ENCODE data around the gene TDP2. TPM values are rescaled to one million over a fixed set of nuclear protein-coding genes. Genes with fewer than 3 reads are reported as not detected.

TDP2 gene
- total RNA-seq, 2 experiments from 2014 or later: 63.9 to 64.6 TPM

DNA sequence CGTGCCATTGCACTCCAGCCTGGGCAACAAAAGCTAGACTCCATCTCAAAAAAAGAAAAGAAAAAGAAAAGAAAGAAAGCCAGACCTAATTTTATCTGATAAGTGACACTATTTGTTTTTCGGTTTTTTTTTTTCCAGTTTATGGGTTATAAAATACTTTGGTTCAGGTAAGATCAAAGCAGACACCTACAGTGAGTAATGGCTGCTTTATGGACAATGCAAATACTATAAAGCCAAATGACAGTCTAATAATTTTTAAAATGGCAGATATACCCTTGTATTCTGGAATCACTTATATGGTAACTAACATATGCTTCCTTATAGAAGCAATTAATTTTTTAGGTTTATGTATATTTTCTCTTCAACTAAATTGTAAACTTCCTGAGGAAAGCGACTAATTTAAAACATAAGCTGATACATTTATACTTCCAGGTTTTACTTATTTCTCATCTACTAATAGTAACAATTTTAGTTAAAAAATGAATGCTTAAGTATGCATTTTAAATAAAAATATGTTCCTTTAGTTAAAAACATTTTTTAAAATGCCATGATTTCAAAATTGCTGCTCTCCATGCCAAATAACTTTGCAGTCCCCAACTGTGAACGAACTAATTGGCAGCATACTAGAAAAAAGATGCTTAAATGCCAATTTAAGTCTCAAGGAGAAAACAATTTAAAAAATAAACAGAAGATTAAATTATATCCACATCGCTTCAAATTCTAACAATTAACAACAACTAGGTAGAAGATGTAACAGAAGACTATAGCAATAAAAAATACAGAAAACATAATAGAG is 59.2 kb downstream of the TDP2 start:
- ChIA-PET CTCF (interaction anchor here (1.2 kb wide), 1 partner anchor 26 kb away, joined by 4 read pairs; no protein-coding TSS in a partner anchor), POLR2A (no interaction called here)
- intact Hi-C loops (cut with DNase I, micrococcal nuclease): no loop called here
- Mint-ChIP-seq H3K4me3 (no peak overlapping the region), H3K36me3 (ENCODE audit: low read depth) (no peaks in the 10 kb centered on the region), H3K9me3 (no peaks in the 10 kb centered on the region), H3K27me3 (peaks cover 7% of the 10 kb centered on the region), H3K27ac (no peak overlapping the region), H3K4me1 (ENCODE audit: low read depth) (no peaks in the 10 kb centered on the region)
- no peak overlapping the region for H3K27ac ChIP-seq (ENCODE audit: low read depth in 1 of 2, low read length in 2 of 2)
- no peaks in the 10 kb centered on the region for H3K36me3 ChIP-seq (ENCODE audit: insufficient read depth, low read length)
- DNase-seq (no peak), ATAC-seq (ENCODE audit: poor library complexity) (no peak)
- no peaks in the 10 kb centered on the region for H3K4me1 ChIP-seq (ENCODE audit: insufficient read depth, low read length)
- no peaks in the 10 kb centered on the region for H3K9me3 ChIP-seq (ENCODE audit: control insufficient read depth in 1 of 2, insufficient read depth in 1 of 2, low read length in 2 of 2)
- H3K27me3 ChIP-seq (ENCODE audit: control insufficient read depth in 1 of 2, insufficient read depth in 2 of 2, low read length in 2 of 2): peaks cover 0 to 3% of the 10 kb centered on the region in 2 experiments
- TF ChIP-seq, protein P1, sequence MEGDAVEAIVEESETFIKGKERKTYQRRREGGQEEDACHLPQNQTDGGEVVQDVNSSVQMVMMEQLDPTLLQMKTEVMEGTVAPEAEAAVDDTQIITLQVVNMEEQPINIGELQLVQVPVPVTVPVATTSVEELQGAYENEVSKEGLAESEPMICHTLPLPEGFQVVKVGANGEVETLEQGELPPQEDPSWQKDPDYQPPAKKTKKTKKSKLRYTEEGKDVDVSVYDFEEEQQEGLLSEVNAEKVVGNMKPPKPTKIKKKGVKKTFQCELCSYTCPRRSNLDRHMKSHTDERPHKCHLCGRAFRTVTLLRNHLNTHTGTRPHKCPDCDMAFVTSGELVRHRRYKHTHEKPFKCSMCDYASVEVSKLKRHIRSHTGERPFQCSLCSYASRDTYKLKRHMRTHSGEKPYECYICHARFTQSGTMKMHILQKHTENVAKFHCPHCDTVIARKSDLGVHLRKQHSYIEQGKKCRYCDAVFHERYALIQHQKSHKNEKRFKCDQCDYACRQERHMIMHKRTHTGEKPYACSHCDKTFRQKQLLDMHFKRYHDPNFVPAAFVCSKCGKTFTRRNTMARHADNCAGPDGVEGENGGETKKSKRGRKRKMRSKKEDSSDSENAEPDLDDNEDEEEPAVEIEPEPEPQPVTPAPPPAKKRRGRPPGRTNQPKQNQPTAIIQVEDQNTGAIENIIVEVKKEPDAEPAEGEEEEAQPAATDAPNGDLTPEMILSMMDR (IDR thresholded peaks at IDR 0.05): no peak
- no peak overlapping the region for H3K4me3 ChIP-seq (ENCODE audit: low read length)

DNA sequence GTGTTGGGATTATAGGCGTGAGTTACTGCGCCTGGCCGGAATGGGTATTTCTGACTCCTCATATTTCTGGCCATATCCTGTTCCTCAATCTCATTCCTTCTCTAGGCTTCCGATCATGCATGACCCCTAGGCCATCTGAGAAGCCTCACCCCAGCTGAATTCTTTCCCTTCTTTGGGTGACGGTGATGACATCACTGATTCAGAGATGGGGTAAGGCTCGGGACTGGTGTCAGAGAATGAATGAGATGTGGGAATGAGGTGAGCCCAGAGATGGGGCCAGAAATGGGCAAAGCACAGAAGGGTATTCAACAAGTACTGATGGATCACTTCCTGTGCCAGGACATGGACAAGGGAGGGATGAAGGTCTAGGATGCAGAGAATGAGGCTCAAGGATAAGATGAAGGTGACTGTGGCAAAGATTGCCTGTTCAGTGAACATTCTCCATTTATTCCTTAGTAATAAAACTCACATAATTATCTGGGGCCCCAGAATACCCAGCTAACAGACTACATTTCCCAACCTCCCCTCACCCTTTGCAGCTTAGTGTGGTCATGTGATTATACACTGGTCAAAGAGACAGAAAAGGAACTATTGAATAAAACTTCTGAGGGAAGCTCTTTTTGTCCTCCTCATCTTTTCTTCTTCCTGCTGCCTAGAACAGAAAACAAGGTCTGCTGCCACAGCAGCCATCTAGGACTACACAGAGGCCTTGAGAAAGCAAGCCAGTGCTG is 60.3 kb downstream of the TDP2 start:
- POLR2A ChIA-PET: no interaction called here
- TF ChIP-seq, protein P1 (IDR thresholded peaks at IDR 0.05): no peak
- H3K4me1 Mint-ChIP-seq (ENCODE audit: low read depth): no peaks in the 10 kb centered on the region
- H3K36me3 Mint-ChIP-seq (ENCODE audit: low read depth): no peaks in the 10 kb centered on the region
- H3K27me3 ChIP-seq (ENCODE audit: control insufficient read depth in 1 of 2, insufficient read depth in 2 of 2, low read length in 2 of 2): peaks cover 0 to 3% of the 10 kb centered on the region in 2 experiments
- intact Hi-C loops (cut with DNase I, micrococcal nuclease): no loop called here
- no peak overlapping the region for H3K4me3 Mint-ChIP-seq
- no peak overlapping the region for H3K27ac Mint-ChIP-seq
- H3K36me3 ChIP-seq (ENCODE audit: insufficient read depth, low read length): no peaks in the 10 kb centered on the region
- CTCF ChIA-PET: interaction anchor here (1.2 kb wide), 1 partner anchor 25 kb away, joined by 4 read pairs; no protein-coding TSS in a partner anchor
- peaks cover 7% of the 10 kb centered on the region for H3K27me3 Mint-ChIP-seq
- DNase-seq: no peak
- H3K9me3 ChIP-seq (ENCODE audit: control insufficient read depth in 1 of 2, insufficient read depth in 1 of 2, low read length in 2 of 2): no peaks in the 10 kb centered on the region
- ATAC-seq (ENCODE audit: poor library complexity): no peak
- H3K27ac ChIP-seq (ENCODE audit: low read depth in 1 of 2, low read length in 2 of 2): no peak overlapping the region
- H3K4me3 ChIP-seq (ENCODE audit: low read length): no peak overlapping the region
- no peaks in the 10 kb centered on the region for H3K9me3 Mint-ChIP-seq
- H3K4me1 ChIP-seq (ENCODE audit: insufficient read depth, low read length): no peaks in the 10 kb centered on the region

DNA sequence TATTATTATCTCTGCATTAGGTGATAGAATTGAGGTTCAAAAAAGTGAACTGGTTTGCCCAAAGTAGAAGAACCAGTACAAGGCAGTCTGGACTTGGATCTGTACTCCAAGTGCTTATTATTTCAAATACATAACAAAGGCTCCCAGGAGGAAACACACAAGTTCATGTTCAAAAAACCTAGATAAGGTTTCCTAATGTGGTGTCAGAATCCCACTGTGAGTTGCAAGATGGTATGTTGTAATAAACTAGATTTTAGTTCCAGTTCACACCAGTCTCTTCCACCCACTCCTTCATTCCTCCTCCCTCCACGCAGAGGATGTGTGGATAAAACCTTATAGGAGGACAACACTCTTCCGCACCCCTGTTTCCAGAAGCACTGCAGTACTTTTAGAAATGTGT is 63.5 kb downstream of the TDP2 start:
- H3K9me3 Mint-ChIP-seq: no peaks in the 10 kb centered on the region
- CTCF ChIA-PET: no interaction called here

More for the DNA sequence above, 63.5 kb downstream of the TDP2 start:
- intact Hi-C loops (cut with DNase I, micrococcal nuclease): no loop called here
- POLR2A ChIA-PET: no interaction called here
- ATAC-seq (ENCODE audit: poor library complexity) (no peak), DNase-seq (no peak)
- peaks cover 0 to 3% of the 10 kb centered on the region in 2 experiments for H3K27me3 ChIP-seq (ENCODE audit: control insufficient read depth in 1 of 2, insufficient read depth in 2 of 2, low read length in 2 of 2)
- H3K36me3 ChIP-seq (ENCODE audit: insufficient read depth, low read length): no peaks in the 10 kb centered on the region
- TF ChIP-seq, protein P1 (IDR thresholded peaks at IDR 0.05): no peak
- H3K9me3 ChIP-seq (ENCODE audit: control insufficient read depth in 1 of 2, insufficient read depth in 1 of 2, low read length in 2 of 2): no peaks in the 10 kb centered on the region
- H3K27ac ChIP-seq (ENCODE audit: low read depth in 1 of 2, low read length in 2 of 2): no peak overlapping the region
- no peak overlapping the region for H3K27ac Mint-ChIP-seq
- no peaks in the 10 kb centered on the region for H3K4me1 ChIP-seq (ENCODE audit: insufficient read depth, low read length)
- no peak overlapping the region for H3K4me3 ChIP-seq (ENCODE audit: low read length)
- no peaks in the 10 kb centered on the region for H3K27me3 Mint-ChIP-seq
- H3K4me1 Mint-ChIP-seq (ENCODE audit: low read depth): no peaks in the 10 kb centered on the region
- no peak overlapping the region for H3K4me3 Mint-ChIP-seq
- no peaks in the 10 kb centered on the region for H3K36me3 Mint-ChIP-seq (ENCODE audit: low read depth)

All from CD4-positive, alpha-beta T cell (primary cell).